GM19328 (cell line): Measurements from ENCODE around the gene PRSS27.

Source experiments
- ATAC-seq: cut with Tn5 transposase; IDR thresholded peaks from one replicate; pipeline ENCODE4 v1.9.1; 2021; ENCODE audit warnings: mild to moderate bottlenecking, moderate library complexity; ENCODE audit not compliant: unreplicated experiment

Gene PRSS27

DNA sequence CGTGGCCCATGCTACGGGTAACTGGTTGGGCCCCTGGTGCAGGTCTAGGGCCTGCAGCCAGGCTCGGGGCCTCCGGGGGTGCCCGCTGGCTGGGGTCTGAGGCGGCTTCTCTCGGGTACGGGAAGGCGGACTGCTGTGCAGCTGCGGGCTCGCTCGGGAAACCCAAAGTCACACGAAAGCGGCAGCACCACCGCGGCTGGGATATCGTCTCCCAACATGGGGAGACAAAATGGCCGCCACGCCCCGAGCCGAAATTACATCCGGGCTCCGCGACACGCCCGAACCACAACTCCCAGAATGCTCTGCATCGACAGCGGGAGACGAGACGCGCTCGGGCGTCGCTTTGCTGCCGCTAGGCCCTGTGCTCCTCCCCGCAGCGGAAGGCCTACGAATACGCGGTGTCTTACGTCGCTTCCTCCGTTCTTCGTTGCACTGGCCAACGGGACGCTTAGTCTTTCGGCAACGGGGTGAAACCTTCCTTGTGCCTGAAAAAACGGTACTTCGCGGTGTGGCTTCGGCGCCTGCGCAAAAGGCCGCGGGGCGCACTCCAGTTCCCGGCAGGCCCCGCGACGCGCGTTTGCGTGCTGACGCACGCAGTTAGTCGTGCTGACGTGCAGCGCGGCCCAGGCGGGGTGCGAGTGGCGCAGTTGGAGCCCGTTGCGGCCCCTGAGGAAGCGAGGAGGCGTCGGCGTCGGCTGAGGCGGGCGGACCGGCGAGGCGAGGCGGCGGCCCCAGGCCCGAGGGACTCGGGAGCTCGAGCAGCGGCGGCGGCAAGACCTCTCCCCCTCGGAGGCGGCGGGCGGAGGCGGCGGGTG, 32.2 kb upstream of the PRSS27 start, which contains the start of gene SRRM2:
TSS of gene SRRM2 (plus strand) at position 604 of the 815 bp plus-strand sequence. CDS start 3,727 bp downstream, outside the sequence.
- peak; percentile 72 for ATAC-seq

DNA sequence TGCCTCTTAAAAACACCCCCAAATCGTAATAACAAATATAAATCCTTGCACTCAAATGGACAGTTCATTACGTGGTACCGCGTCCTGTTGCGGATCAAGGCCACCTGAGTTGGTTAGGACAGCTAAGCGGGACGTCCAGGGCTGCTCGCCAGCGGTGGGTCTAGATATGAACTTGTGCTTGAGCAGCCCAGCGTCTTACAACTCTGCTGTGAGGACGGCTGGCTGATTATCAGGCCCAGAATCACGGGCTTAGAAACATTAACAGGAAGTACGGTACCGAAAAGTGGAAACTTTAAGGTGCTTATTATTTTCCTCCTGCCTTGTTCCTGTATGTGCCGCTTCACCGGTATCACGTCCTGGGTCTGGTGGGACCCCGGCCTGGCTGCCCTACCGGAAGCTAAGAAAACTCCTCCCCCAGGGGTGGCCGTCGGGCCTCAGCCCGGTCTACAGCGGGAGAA, 31.6 kb upstream of the PRSS27 start:
- ATAC-seq, result peak; percentile 24

DNA sequence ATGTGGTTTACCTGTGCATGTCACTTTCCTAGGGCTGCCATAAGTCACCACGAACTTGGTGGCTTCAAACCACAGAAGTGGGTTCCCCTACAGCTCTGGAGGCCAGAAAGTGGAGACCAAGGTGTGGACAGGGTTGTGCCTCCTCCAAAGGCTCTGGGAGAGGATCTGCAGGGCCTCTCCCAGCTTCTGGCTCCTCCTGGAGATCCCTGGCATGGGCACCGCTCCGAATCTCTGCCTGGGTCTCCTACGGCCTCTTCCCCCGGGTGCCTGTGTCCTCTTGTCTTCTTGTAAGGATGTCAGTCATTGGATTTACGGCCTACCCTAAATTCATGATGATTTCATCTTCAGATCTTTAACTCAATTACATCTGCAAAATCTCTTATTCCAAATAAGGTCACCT, 29.9 kb upstream of the PRSS27 start:
- no peak for ATAC-seq

DNA sequence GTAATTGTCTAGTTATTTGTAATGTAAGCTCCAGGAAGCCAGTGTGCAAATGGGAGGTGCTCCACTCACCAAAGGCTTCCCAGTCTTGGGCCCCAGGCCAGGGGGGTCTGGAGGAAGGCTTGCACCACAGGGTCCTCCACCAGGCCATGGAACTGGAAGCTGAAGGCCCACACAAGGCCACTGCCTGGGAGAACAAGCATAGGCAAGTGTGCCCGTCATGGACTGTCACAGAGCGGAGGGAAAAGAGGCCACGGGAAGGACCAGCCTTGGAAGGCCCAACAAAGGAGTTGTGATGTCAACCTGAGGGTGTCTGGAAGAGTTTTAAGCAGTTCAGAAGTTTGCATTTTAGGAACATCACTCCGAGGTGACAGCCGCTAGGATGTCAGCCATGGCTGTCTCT, 29.5 kb upstream of the PRSS27 start:
- no peak for ATAC-seq

DNA sequence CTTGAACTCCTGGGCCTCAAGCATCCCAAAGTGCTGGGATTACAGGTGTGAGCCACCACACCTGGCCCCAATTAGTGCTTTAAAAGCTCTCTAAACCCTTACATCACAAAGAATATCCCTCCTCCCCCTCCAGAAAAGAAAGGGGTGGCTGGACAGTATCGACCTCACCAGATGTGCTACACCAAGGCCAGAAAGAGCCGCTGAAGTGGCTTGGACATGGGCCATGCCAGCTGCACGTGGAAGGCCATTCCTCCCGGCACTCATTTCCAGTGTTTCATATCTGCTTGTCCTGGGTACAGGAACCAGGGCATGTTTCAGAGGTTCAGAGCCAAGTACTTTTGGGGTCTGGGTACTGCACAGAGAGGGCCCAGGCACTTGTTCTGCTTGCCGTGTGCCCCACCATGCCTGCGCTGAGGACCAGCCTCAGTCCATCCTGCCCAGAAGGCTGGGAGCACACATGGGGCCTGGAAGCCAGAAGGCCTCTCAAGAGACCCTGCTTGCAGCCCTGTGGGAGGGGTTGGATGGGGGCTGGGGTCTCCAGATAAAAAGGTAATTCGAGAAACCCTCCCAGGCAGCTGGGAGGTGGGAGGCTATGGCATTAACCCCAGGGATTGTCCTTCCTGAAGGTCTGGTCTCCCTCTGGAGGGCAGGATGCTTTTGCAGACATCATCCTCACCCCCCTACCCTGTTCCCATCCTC, 28.9 kb upstream of the PRSS27 start:
- no peak for ATAC-seq

DNA sequence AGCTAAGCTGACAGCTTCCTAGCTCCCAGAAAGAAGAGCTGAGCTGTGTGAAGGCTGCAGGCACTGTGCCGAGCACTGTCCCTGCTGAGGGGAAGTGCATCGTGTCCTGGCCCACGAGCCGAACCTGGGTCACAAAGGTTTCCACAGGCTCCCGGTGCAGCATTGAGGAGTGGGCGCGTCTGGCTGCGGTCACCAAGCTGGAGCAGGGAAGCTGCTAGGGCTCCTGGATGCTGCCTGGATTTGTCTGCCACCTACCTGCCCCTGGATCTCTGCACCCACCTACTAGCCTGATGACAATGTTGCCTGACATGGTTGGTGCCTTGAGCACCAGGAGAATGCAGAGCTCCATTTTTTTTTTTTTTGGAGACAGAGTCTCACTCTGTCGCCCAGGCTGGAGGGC, 25.9 kb upstream of the PRSS27 start:
- ATAC-seq, result no peak

DNA sequence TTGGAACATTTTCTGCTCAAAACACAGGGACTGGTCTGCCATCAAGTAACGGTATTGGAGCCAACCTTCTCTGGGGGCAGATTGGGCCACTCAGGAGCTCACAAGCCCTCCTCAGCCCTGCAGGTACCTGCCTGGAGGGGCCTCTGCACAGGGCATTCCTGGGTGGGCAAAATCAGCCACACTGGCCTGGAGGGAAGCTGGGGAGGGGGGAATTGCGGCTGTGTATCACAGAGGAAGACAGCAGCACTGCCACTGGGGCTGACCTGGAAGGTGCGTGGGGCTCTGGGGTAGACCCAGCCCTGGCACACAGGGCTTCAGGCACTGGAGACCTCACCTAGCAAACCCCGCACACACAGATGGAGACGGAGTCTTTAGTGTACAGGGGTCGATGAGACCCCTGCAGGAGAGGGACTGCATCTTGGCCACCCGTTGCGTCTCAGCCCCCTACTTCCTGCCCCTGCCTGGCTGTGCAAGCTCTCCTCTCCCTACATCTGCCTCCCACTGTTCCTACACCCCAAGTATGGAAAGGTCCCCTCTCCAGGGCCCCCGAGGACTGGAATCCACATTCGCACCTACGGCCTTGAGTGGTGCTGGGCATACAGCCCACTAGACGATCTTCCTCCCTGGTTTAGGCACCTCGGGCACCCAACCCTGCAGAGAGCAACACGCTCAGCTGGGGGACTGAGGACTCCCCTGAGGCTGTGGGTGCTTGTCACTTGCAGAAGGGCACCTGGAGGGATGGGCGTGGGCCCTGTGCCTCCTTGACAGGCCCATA, 25.3 kb upstream of the PRSS27 start:
- ATAC-seq, result no peak

DNA sequence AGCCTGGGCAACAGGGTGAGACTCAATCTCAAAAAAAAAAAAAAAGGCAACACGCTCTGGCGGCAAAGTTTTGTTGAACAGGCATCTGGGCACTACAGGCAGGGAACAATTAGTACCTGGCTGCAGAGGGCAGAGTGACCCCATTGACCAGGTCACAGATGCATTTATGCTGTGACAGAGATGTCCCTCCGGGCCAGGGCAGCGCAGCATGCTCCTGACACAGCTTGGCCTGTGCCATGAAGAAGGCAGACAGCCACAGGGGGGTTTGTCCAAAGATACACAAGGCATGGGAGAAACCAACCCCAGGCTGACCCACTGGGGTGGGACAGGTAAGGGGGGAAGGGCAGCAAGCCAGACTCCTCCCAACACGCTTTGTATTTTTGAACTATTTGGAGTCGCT, 24.7 kb upstream of the PRSS27 start:
- ATAC-seq, result no peak

DNA sequence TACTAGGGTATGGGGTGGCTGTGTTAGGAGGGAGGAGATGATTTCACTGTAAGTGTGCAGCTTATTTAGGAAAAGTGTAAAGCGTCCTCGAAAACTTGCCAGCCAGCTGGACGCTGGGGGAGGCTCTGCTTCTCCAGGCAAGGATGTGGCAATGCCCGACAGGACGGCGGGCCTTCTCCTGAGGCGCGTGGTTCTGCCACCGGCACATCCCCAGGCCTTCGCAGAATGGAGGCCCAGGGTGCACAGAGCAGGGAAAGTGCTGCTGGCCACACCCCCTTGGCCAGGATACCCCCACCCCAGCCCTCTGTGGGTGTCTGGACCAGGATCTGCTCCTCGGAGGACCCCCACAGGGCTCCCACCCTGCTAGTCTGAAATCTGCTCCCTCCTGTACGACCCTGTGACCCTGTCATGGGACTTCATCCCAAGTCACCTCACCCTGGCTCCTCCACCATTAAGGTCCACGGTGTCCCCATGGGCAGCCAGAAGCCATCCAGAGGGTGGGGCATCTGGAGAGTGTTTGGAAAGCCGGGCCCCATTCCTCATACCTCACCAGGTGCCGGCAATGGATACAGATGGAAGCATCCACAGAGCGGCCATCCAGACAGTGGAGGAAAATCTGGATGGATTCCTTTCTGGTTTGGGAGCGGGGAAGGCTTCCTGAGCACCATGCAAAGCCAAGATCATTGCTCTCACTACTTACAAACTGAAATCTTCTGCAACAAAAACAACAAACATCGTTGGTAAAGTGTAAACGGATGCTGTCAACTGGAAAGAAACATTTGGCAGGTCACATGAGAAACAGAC, 23.2 kb upstream of the PRSS27 start:
- ATAC-seq, result no peak

DNA sequence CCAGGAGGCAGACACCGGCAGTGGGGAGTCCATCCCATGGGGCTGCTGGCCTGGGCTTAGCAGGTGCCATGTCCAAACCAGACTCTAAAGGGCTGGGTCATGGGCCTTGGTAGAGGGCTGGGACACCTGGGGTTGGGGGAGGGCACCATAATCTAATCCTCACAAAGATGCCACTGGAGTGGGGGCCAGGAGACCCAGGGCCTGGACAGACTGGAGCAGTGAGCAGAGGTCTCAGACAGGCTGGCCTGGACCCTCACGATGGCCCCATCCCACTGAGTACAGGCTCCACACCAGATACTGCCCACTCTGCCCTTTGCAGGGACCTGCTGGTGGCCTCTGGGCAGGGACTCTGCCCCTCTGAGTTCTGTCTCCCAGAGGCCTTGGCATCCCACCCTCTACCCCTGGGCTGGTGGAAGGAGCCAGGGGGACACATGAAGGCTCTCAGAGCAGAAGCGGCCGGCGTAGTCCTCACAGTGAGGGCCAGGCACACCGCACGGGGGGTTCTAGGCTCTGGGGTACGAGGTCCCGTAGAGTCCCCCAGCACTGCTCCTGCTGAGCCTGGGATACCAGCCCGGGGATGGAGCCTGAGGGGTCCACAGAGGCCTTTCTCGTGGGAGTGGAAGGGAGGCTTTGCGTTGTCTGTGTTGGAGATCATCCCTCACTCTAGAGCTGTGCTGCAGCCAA, 22.4 kb upstream of the PRSS27 start:
- no peak for ATAC-seq

DNA sequence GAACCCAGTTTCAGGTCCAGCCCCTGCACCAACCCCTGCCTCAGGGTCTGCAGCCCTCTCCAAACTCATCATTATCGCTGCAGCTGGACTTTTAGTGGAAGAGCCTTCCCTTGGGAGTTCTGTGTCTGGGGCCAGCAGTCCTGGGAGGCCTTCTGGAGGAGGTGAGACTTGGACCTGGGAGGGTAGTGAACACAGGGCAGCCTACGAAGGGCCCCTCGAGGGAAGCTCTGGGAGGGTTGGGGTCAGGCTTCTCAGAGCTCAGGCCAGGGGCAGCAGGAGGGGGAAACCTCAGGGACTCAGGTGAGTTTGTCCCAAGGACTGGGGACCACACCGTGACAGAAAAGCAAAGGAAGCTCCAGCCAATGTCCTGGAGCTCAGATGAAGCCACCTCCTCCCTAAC, 21.1 kb upstream of the PRSS27 start:
- ATAC-seq, result no peak

DNA sequence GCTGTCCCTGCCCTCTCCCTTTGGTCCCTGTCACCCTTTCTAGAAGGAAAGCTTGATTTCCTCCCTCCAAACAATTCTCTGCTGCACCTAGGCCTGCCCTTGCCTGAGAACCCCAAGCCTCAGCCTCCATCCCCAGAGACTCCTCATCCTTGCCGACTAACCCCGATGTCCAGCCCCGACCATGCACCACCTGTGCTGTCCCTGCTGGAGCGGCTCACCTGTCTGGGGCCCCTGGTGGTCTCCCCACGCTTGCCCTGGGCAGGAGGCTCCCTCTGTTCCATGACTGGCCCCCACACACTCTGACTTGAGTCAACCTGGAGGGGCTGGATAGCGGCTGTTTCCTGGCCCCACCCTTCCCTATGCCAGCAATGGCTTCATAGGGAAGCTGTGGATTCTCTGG, 20.5 kb upstream of the PRSS27 start:
- no peak for ATAC-seq

DNA sequence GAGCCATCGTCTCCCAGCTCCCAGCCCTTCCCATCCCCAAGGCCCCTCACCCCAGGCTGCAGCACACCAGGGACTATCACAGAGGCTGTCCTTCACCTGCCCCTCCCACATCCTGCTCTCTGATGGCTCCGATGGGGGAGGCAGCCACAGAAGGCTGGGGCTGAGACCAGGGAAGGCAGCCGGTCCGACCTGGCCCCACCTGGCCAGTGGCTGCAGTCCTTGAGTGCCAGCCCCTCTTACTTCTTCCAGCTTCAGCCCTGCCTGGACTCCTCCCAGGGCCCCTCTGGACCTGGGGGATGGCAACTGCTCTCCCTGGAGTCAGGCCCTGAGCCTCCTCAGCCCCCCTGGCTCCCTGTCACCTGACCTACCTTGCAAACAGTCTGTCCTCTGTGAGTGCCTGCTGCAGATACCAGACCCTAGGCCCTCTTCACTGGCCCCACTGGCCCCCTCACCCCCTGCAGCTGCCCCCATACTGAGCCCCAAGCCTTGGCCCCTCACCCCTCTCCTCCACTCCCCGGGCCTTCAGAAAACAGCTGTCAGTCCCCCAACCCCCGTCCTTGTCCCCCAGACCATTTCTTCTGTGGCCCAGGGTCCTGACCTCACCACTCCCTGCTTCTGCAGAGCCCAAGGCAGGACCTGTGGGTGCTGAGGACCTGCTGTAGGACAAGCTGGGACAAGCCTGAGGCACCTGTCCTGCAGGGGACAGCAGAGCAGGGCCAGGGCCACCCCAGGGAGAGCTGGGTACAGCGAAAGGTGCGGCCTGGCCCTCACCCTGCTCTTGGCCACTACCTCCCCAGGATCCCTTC, 19.8 kb upstream of the PRSS27 start:
- ATAC-seq, result no peak

DNA sequence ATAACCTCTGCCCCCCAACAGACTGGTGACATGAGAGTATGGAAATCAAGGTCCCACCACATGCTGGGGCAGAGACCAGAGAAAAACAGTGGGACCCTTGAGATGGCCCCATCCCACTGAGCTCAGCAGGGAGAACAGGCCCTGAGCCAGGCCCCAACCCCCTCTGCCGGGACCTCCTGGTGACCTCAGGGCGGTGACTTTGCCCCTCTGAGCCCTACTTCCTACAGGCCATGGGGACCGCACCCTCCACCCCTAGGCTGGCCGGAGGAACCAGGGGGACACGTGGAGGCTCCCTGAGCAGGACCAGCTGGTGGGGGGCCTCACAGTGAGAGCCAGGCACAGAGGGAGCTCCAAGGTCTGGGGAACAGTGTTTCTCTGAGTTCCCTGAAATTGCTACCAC, 18.6 kb upstream of the PRSS27 start:
- ATAC-seq, result no peak

DNA sequence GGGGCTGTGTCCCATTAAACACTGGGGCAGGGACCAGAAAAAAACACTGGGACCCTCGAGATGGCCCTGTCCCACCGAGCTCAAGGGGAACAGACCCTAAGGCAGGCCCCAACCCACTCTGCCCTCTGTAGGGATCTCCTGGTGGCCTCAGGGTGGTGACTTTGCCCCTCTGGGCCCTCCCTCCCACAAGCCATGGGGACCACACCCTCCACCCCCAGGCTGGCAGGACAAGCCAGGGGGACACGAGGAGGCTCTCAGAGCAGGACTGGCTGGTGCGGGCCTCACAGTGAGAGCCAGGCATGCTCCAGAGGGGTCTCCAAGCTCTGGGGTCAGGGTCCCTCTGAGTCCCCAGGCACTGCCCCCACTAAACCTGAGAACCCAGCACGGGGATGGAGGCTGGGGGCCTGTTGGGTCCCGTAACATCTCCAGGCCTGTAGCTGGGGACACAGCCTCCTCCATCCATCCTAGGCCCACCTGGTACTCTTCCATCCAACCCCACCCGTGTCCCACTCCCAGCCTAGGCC, 17.9 kb upstream of the PRSS27 start:
- no peak for ATAC-seq

DNA sequence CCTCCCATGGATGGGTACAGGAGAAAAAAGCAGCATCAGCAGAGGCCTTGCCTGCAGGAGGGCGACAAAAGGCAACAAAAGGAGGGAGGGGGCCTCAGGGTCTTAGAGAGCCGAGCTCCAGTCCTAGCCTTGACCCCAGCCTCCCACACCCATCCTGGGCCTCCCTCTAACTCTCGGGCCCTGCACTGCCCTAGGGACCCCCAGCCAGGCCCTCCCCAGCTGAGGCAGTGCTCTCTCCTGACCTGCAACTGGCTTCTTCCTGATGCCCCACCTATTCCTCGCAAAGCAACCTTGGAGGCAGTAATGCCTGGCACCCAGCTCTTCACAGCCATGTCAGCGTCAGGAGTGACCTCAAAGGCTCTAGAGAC, 17.2 kb upstream of the PRSS27 start:
- no peak for ATAC-seq

DNA sequence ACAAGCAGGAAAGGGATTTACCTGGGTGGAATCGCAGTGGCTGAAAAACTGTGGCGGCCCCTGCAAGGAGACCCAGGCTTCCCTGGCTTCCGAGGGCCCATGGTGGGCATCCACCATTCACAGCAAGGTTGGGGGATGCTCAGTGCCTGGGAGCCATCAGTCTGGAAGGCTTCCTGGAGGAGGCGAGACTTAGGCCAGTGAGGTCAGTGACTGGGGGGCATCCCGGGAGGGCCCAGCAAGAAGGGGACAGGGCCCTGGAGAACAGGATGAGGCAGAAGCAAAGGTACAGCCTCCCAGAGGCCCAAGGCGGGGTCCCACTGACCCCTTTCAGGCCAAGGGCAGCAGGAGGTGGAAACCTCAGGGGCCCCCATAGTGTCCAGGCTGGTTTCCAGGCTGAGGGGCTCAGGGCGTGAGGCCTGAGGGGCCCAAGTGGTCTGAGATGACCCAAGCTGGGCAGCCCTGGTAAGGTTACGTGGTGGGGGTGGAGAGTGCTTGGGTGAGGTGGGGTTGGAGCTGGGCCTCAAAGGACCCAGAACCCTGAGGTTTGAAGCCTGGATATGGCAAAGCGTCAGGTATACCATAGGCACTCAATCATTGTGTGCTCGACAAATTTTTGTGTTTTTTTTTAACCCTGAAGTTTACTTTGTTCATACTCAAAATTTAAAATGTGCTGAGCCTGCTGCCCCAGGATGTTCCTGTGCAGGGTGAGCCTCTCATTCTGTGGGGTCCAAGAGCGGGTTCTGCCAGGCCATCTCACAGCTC, 16.6 kb upstream of the PRSS27 start:
- no peak for ATAC-seq

DNA sequence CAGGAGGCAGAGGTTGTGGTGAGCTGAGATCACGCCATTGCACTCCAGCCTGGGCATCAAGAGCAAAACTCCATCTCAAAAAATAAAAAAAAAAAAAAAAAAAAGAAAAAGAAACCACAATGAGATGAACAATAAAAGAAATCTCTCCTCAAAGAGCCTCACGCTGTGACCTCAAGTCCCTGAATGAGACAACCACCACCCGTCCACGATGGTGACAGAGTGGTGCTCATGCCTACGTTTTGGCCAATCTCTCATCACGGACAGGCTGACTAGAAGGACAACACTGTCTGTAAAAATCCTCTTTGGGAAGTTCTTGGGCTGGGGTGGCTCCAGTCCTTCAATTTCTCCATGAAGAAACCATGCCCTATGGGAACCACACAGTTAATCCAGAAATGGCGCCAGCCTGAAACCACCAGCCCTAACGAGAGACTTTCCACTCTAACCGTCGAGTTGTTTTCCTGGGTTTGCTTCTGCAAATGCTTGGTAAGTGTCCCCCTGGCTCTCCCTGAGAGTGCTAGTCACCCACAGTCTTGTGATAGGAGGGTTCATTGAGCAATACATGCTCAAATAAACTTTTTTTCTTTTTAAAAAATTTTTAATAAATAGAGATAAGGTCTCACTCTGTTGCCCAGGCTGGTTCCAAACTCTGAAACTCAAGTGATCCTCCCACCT, 15.0 kb upstream of the PRSS27 start:
- no peak for ATAC-seq
